ENCODE results near the gene BTBD9. TPM values are rescaled to one million over a fixed set of nuclear protein-coding genes. Genes with fewer than 3 reads are reported as not detected.
A peak's percentile ranks its signal among the peaks of the same experiment; 100 is the strongest.

Gene BTBD9
- total and polyA plus RNA-seq, 11 donors = 6.3 to 23.3 (median 19.4) TPM

DNA sequence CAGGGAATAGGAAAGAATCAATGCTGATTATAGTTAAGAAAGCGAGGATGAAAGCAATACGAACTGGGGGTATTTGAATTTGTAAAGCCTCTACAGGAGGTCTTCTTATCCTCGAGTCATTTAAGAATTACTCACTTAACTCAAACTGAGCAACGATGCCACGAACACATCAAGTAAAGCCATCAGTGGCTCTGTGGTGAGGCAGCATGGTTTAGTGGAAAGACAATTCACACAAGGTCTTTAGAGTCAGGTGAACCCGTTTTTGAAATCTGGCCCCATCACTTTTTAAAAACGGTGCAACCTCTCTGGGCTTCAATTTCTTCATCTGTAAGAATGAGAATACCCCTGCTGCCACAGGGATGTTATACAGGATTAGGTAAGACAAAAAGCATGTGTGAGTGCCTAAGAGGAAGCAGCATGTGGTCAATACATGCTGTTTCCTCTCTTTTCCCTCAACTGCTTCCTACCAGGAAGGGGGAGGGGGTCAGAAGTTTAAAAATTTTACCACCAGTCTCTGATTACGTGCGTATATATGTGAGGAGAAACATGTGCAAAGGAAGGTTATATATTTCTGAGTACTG, 162.0 kb downstream of the BTBD9 start:
- TF ChIP-seq POLR2A (IDR thresholded peaks at IDR 0.05) (no peak), CTCF (IDR thresholded peaks at IDR 0.05) (no peak)
- H3K27me3 ChIP-seq = no peaks in the 10 kb centered on the region
- H3K27ac ChIP-seq = no peak overlapping the region
- 66 to 74% (median 73%) methylated on average over 9 of the region's 9 CpGs for WGBS, 4 donors
- ATAC-seq (no peak), DNase-seq (no peak)
- H3K4me3 ChIP-seq = no peak overlapping the region
- H3K9me3 ChIP-seq = no peaks in the 10 kb centered on the region
- intact Hi-C loops (cut with DNase I) = loop anchor here in 1 of 10 donors (5.0 kb wide), 1 partner anchor 440 kb away; no protein-coding TSS in a partner anchor
- H3K4me1 ChIP-seq = peaks cover 0 to 25% (median 0%) of the 10 kb centered on the region in 12 donors
- H3K36me3 ChIP-seq = no peaks in the 10 kb centered on the region

- intact Hi-C loops (cut with DNase I) = loop anchor here in 1 of 10 donors (5.0 kb wide), 1 partner anchor 440 kb away; no protein-coding TSS in a partner anchor
- peaks cover 0 to 16% (median 0%) of the 10 kb centered on the region in 12 donors for H3K4me1 ChIP-seq
- H3K27me3 ChIP-seq = no peaks in the 10 kb centered on the region
- no peaks in the 10 kb centered on the region for H3K36me3 ChIP-seq
- H3K9me3 ChIP-seq = no peaks in the 10 kb centered on the region
- H3K4me3 ChIP-seq = no peak overlapping the region
- 94 to 100% (median 97%) methylated on average over 1 of the region's 1 CpG for WGBS, 4 donors
- ATAC-seq (no peak), DNase-seq (no peak)
- H3K27ac ChIP-seq = no peak overlapping the region
- no peak for TF ChIP-seq POLR2A (IDR thresholded peaks at IDR 0.05)
- no peak for TF ChIP-seq CTCF (IDR thresholded peaks at IDR 0.05)
Observed at GRCh38 chr6:38476888-38477287, 162.8 kb downstream of the BTBD9 start.

DNA sequence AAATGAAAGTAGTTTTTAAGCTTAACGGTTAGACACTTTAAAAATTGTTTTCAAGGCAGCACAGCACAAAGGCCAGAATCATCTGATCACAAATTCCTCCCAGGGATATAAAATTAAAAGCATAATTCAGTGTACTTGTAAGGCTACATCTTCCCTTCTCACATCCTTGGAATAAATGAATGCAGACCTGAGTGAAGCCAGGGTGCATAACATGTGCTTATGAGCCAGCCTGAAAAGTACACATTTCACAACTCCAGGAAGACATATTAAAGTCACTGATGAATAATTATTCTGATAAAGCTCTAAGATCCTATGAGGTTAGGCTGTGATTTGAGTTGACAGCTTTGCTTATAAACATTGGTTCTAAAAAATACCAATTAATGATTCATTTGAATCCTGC, 163.6 kb downstream of the BTBD9 start:
- Histone ChIP-seq H3K4me1 (peaks cover 0 to 10% (median 0%) of the 10 kb centered on the region in 12 donors), H3K9me3 (no peaks in the 10 kb centered on the region), H3K27ac (no peak overlapping the region), H3K4me3 (no peak overlapping the region), H3K27me3 (no peaks in the 10 kb centered on the region), H3K36me3 (no peaks in the 10 kb centered on the region)
- no peak for DNase-seq
- intact Hi-C loops (cut with DNase I) = loop anchor here in 1 of 10 donors (5.0 kb wide), 1 partner anchor 439 kb away; no protein-coding TSS in a partner anchor
- ATAC-seq = no peak
- no peak for TF ChIP-seq CTCF (IDR thresholded peaks at IDR 0.05)
- TF ChIP-seq POLR2A (IDR thresholded peaks at IDR 0.05) = no peak
- 96 to 100% (median 98%) methylated on average over 1 of the region's 1 CpG for WGBS, 4 donors

GRCh38 chr6:38470548-38470947, 169.2 kb downstream of the BTBD9 start:
- no peak for TF ChIP-seq POLR2A (IDR thresholded peaks at IDR 0.05)

More at GRCh38 chr6:38470548-38470947, 169.2 kb downstream of the BTBD9 start:
- H3K4me1 ChIP-seq = peaks cover 0 to 8% (median 0%) of the 10 kb centered on the region in 12 donors
- H3K9me3 ChIP-seq = no peaks in the 10 kb centered on the region
- no peak for DNase-seq
- H3K27ac ChIP-seq = no peak overlapping the region
- no peaks in the 10 kb centered on the region for H3K27me3 ChIP-seq
- peak in 3 of 4 donors; percentile 47 to 60 (median 50) for ATAC-seq
- no peak overlapping the region for H3K4me3 ChIP-seq
- H3K36me3 ChIP-seq = no peaks in the 10 kb centered on the region
- WGBS, 4 donors = 84 to 91% (median 89%) methylated on average over 3 of the region's 3 CpGs
- intact Hi-C loops (cut with DNase I) = no loop called here
